OCI-LY3 (cell line): ENCODE measurements around the gene GIMAP2.

Source experiments
- EZH2phosphoT487 ChIP-seq: fragments of 200-600 bp; shearing (Covaris generic); IDR thresholded peaks from 2 replicates; pipeline ENCODE4 v1.6.1; 2018; ENCODE audit warnings: antibody characterized with exemption, mixed run types, low read depth
- TF ChIP-seq, protein P1 (sequence below): fragments of 200-600, 300-600 bp; sonication (generic); IDR thresholded peaks from 2 replicates; pipeline ENCODE4 v1.5.1; 2014; ENCODE audit warnings: antibody characterized with exemption, low read length, low read depth

DNA sequence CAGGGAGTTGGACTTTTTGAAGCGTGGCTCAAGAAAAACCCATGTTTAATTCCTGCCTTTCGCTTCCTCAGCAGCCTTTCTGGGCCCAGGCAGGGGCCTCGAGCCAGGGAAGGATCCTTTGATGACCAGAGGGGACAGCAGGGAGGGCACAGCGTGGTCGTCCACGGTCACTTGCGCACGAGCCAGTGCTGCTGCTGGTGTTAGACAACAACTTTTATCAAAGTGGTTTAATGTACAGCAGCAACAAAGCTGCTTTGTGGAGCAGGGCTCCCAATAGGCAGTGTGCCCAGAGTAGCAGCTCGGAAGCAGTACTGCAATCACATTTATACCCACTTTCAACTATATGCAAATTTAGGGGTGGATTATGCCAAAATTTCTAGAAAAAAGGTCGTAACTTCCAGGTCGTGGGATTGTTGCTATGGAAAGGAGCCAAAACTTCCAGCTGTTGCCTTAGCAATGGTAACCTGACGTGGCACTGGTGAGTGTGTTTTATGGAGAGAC, 37.0 kb downstream of the GIMAP2 start:
- TF ChIP-seq, protein P1, sequence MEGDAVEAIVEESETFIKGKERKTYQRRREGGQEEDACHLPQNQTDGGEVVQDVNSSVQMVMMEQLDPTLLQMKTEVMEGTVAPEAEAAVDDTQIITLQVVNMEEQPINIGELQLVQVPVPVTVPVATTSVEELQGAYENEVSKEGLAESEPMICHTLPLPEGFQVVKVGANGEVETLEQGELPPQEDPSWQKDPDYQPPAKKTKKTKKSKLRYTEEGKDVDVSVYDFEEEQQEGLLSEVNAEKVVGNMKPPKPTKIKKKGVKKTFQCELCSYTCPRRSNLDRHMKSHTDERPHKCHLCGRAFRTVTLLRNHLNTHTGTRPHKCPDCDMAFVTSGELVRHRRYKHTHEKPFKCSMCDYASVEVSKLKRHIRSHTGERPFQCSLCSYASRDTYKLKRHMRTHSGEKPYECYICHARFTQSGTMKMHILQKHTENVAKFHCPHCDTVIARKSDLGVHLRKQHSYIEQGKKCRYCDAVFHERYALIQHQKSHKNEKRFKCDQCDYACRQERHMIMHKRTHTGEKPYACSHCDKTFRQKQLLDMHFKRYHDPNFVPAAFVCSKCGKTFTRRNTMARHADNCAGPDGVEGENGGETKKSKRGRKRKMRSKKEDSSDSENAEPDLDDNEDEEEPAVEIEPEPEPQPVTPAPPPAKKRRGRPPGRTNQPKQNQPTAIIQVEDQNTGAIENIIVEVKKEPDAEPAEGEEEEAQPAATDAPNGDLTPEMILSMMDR, result no peak
- TF ChIP-seq EZH2phosphoT487, result no peak
